H9 (cell line): Measurements from ENCODE around the gene KRTAP2-3. TPM values are rescaled to one million over a fixed set of nuclear protein-coding genes. Genes with fewer than 3 reads are reported as not detected.

Experiments
- DNase-seq: peaks from one replicate; pipeline ENCODE4 v3.0.0-alpha.2; 2017
- H2AFZ ChIP-seq: one replicate; pipeline ENCODE4 v1.6.1; 2013; ENCODE audit warnings: mild to moderate bottlenecking, low read length, control low read depth, moderate library complexity
- H2AK5ac ChIP-seq: 2 replicates; pipeline ENCODE4 v1.6.1; 2013; ENCODE audit warnings: low read length, control low read depth, mixed read lengths; ENCODE audit not compliant: insufficient read length
- H2BK120ac ChIP-seq: one replicate; pipeline ENCODE4 v1.6.1; 2013; ENCODE audit warnings: low read depth, mild to moderate bottlenecking, low read length, control low read depth, inconsistent platforms; ENCODE audit not compliant: poor library complexity, severe bottlenecking
- H2BK12ac ChIP-seq: 2 replicates; pipeline ENCODE4 v1.6.1; 2013; ENCODE audit warnings: low read length, control low read depth, mixed read lengths, low read depth; ENCODE audit not compliant: insufficient read length
- H2BK15ac ChIP-seq: 2 replicates; pipeline ENCODE4 v1.6.1; 2013; ENCODE audit warnings: low read depth, low read length, control low read depth
- H2BK20ac ChIP-seq: one replicate; pipeline ENCODE4 v1.6.1; 2013; ENCODE audit warnings: low read depth, mild to moderate bottlenecking, low read length, control low read depth, inconsistent platforms; ENCODE audit not compliant: poor library complexity, severe bottlenecking
- H2BK5ac ChIP-seq: 2 replicates; pipeline ENCODE4 v1.6.1; 2013; ENCODE audit warnings: low read length, control low read depth, mixed read lengths; ENCODE audit not compliant: insufficient read length
- H3K14ac ChIP-seq: 2 replicates; pipeline ENCODE4 v1.6.1; 2013; ENCODE audit warnings: low read length, control low read depth; ENCODE audit not compliant: insufficient read depth
- H3K18ac ChIP-seq: 2 replicates; pipeline ENCODE4 v1.6.1; 2013; ENCODE audit warnings: low read depth, mild to moderate bottlenecking, mixed read lengths, low read length, control low read depth; ENCODE audit not compliant: insufficient read length
- H3K23ac ChIP-seq: 2 replicates; pipeline ENCODE4 v1.6.1; 2013; ENCODE audit warnings: low read length, control low read depth, mixed read lengths, low read depth; ENCODE audit not compliant: insufficient read length
- H3K23me2 ChIP-seq: 2 replicates; pipeline ENCODE4 v1.6.1; 2013; ENCODE audit warnings: low read depth, mild to moderate bottlenecking, mixed read lengths, low read length, control low read depth; ENCODE audit not compliant: insufficient read length, poor library complexity, severe bottlenecking
- H3K27ac ChIP-seq: 2 replicates; pipeline ENCODE4 v1.5.1; 2013; ENCODE audit warnings: low read length, control low read depth, mixed read lengths, low read depth; ENCODE audit not compliant: insufficient read length
- H3K27me3 ChIP-seq: 2 replicates; pipeline ENCODE4 v1.6.1; 2013; ENCODE audit warnings: low read length, control low read depth, inconsistent platforms; ENCODE audit not compliant: insufficient read depth
- H3K4ac ChIP-seq: 2 replicates; pipeline ENCODE4 v1.6.1; 2013; ENCODE audit warnings: low read depth, mild to moderate bottlenecking, control low read depth, inconsistent platforms, low read length, moderate library complexity
- H3K4me1 ChIP-seq: 2 replicates; pipeline ENCODE4 v1.6.1; 2013; ENCODE audit warnings: low read length, control low read depth, inconsistent platforms; ENCODE audit not compliant: insufficient read depth
- H3K4me2 ChIP-seq: 2 replicates; pipeline ENCODE4 v1.6.1; 2013; ENCODE audit warnings: low read length, control low read depth, mixed read lengths; ENCODE audit not compliant: insufficient read length, insufficient read depth
- H3K56ac ChIP-seq: 2 replicates; pipeline ENCODE4 v1.6.1; 2013; ENCODE audit warnings: low read depth, mild to moderate bottlenecking, mixed read lengths, low read length, control low read depth; ENCODE audit not compliant: insufficient read length
- H3K79me1 ChIP-seq: 2 replicates; pipeline ENCODE4 v1.6.1; 2013; ENCODE audit warnings: low read depth, mild to moderate bottlenecking, moderate library complexity, low read length, control low read depth, inconsistent platforms; ENCODE audit not compliant: insufficient read depth, poor library complexity, severe bottlenecking
- H3K79me2 ChIP-seq: 2 replicates; pipeline ENCODE4 v1.6.1; 2013; ENCODE audit warnings: low read length, control low read depth, inconsistent platforms; ENCODE audit not compliant: insufficient read depth
- H3K9ac ChIP-seq: 2 replicates; pipeline ENCODE4 v1.6.1; 2013; ENCODE audit warnings: low read length, control low read depth, mixed read lengths; ENCODE audit not compliant: insufficient read length; ENCODE audit errors: extremely low read depth
- H3K9me3 ChIP-seq: one replicate; pipeline ENCODE4 v1.6.1; 2013; ENCODE audit warnings: low read depth, low read length, inconsistent platforms; ENCODE audit not compliant: control insufficient read depth
- H3T11ph ChIP-seq: one replicate; pipeline ENCODE4 v1.6.1; 2013; ENCODE audit warnings: mild to moderate bottlenecking, low read length, control low read depth, inconsistent platforms
- H4K20me1 ChIP-seq: one replicate; pipeline ENCODE4 v1.6.1; 2013; ENCODE audit not compliant: control insufficient read depth, insufficient read length, insufficient read depth
- H4K5ac ChIP-seq: 2 replicates; pipeline ENCODE4 v1.6.1; 2013; ENCODE audit warnings: low read depth, mild to moderate bottlenecking, mixed read lengths, low read length, control low read depth; ENCODE audit not compliant: insufficient read length
- H4K8ac ChIP-seq: replicated peaks from 2 replicates; pipeline ENCODE4 v1.6.1; 2013; ENCODE audit warnings: low read length, control low read depth, mixed read lengths, low read depth; ENCODE audit not compliant: insufficient read length
- H4K91ac ChIP-seq: 2 replicates; pipeline ENCODE4 v1.6.1; 2013; ENCODE audit warnings: low read depth, mild to moderate bottlenecking, moderate library complexity, mixed read lengths, low read length, control low read depth; ENCODE audit not compliant: insufficient read length
- H3K27ac Mint-ChIP-seq, 3 experiments: 2 replicates in 2 of 3; 3 replicates in 1 of 3; pipeline ENCODE4 v1.8.0; 2020 to 2021; ENCODE audit warnings: mixed read lengths in 3 of 3, mild to moderate bottlenecking in 1 of 3, moderate library complexity in 1 of 3
- H3K27me3 Mint-ChIP-seq: 2 replicates; pipeline ENCODE4 v1.8.0; 2021; ENCODE audit warnings: low read depth, mild to moderate bottlenecking, moderate library complexity, mixed read lengths
- H3K36me3 Mint-ChIP-seq, 3 experiments: 2 replicates in 2 of 3; 3 replicates in 1 of 3; pipeline ENCODE4 v1.8.0; 2020 to 2021; ENCODE audit warnings: low read depth in 3 of 3, mixed read lengths in 3 of 3; ENCODE audit not compliant: insufficient read depth in 1 of 3
- H3K4me1 Mint-ChIP-seq, 2 experiments: 2 replicates each; pipeline ENCODE4 v1.8.0; 2020; ENCODE audit warnings: mixed read lengths in 2 of 2
- H3K4me3 Mint-ChIP-seq, 2 experiments: 2 replicates in 1 of 2; 3 replicates in 1 of 2; pipeline ENCODE4 v1.8.0; 2020 to 2021; ENCODE audit warnings: mild to moderate bottlenecking in 2 of 2, mixed read lengths in 2 of 2, moderate library complexity in 1 of 2
- H3K9me3 Mint-ChIP-seq, 2 experiments: 2 replicates in 1 of 2; 3 replicates in 1 of 2; pipeline ENCODE4 v1.8.0; 2020; ENCODE audit warnings: mild to moderate bottlenecking in 2 of 2, mixed read lengths in 2 of 2, moderate library complexity in 1 of 2
- CTCF ChIP-seq: fragments of 200-600 bp; sonication (generic); conservative IDR thresholded peaks from 3 replicates; pipeline ENCODE4 v1.8.0; 2021; ENCODE audit warnings: antibody characterized with exemption, mild to moderate bottlenecking
- total RNA-seq: library from RNA; stranded (reverse); gene quantifications from 2 replicates; pipeline ENCODE4 v1.2.1, GENCODE V29; 2021

Gene KRTAP2-3
- total RNA-seq, 1 experiment from 2014 or later = not detected

DNA sequence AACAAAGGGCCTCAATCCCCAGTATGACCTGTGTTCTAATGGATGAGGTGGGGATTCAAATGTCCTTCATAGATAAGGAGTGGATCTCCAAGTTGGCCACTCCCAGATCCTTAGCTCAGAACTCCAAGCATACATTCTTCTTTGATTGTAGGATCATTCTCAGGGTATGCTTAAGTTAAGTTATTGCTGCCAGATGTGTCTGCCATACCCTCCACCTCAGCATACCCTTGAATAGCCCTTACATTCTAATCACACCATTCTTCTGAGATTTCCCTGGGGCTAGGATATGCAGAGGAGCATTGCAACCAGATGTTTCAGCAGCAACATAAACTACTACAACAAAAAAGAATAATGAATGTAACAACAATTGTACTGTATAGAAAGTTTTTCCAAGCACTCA is 7.4 kb upstream of the KRTAP2-3 start:
- Histone ChIP-seq H3K9me3 (no peaks in the 10 kb centered on the region), H3K79me2 (no peaks in the 10 kb centered on the region), H2BK120ac (no peak overlapping the region), H3K9ac (no peak overlapping the region), H3K27me3 (no peaks in the 10 kb centered on the region), H2BK20ac (no peak overlapping the region), H2AFZ (no peak overlapping the region), H3K23me2 (no peaks in the 10 kb centered on the region), H3K27ac (no peak overlapping the region), H4K8ac (no peak overlapping the region), H3K14ac (no peak overlapping the region), H3K4me1 (no peaks in the 10 kb centered on the region), H3K4me2 (no peak overlapping the region), H3K18ac (no peak overlapping the region), H4K5ac (no peak overlapping the region), H4K91ac (no peak overlapping the region), H2BK12ac (no peak overlapping the region), H3K56ac (no peak overlapping the region), H2AK5ac (no peak overlapping the region), H3K79me1 (no peaks in the 10 kb centered on the region), H3T11ph (no peak overlapping the region), H2BK15ac (no peak overlapping the region), H4K20me1 (no peaks in the 10 kb centered on the region), H3K4ac (no peak overlapping the region), H2BK5ac (no peak overlapping the region), H3K23ac (no peak overlapping the region)
- H3K4me1 Mint-ChIP-seq = 0 out of 4 replicates have a peak, but pooled peaks cover 0 to 5% of the 10 kb centered on the region in 2 experiments
- no peak for DNase-seq
- no peaks in the 10 kb centered on the region for H3K27me3 Mint-ChIP-seq
- no peak overlapping the region for H3K27ac Mint-ChIP-seq
- H3K4me3 Mint-ChIP-seq = no peak overlapping the region
- no peaks in the 10 kb centered on the region for H3K36me3 Mint-ChIP-seq
- no peaks in the 10 kb centered on the region for H3K9me3 Mint-ChIP-seq
- TF ChIP-seq CTCF = no peak
